ENCODE results near the gene TNKS2.

DNA sequence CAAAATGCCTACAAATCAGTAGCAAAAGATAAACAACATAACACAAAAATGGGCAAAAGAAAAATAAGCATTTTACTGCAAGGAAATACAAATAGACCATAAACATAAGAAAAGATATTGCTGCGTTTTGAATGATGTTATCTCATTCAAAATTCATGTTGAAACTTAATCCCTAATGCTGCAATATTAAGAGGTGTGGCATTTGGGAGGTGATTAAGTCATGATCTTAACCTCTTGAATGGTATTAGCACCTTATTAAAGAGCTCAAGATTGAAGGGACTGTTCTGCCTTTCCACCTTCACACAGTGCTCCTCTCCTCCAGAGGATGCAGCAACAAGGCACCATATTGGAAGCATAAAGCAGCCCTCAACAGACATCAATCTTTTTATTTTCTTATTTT, 12.4 kb upstream of the TNKS2 start:
- TF ChIP-seq POLR2A (IDR thresholded peaks at IDR 0.05; ENCODE audit: low read depth, low read length), result no peak
- TF ChIP-seq POLR2AphosphoS5 (IDR thresholded peaks at IDR 0.05; ENCODE audit: low read depth, low read length), result no peak
- no peak for TF ChIP-seq TAF1 (IDR thresholded peaks at IDR 0.05; ENCODE audit: borderline replicate concordance, low read depth, low read length)

Data from GM12892 (cell line).